Stomach smooth muscle (tissue), 2 donors: ENCODE measurements around the gene KRABD2.

Source experiments
- H3K27ac ChIP-seq: one replicate; pipeline ENCODE4 v1.7.0; 2013; ENCODE audit warnings: mild to moderate bottlenecking, low read length, inconsistent platforms
- H3K27me3 ChIP-seq, 2 donors: one replicate each; pipeline ENCODE4 v1.7.0; 2013; ENCODE audit warnings: low read length in 2 of 2; ENCODE audit not compliant: insufficient read depth in 2 of 2, control insufficient read depth in 1 of 2
- H3K36me3 ChIP-seq, 2 donors: one replicate each; pipeline ENCODE4 v1.7.0; 2013; ENCODE audit warnings: low read length in 2 of 2; ENCODE audit not compliant: control insufficient read depth in 2 of 2, insufficient read depth in 2 of 2
- H3K4me1 ChIP-seq: one replicate; pipeline ENCODE4 v1.7.0; 2013; ENCODE audit warnings: low read length; ENCODE audit not compliant: control insufficient read depth, insufficient read depth
- H3K4me3 ChIP-seq, 2 donors: one replicate each; pipeline ENCODE4 v1.7.0; 2013; ENCODE audit warnings: low read length in 2 of 2
- H3K9ac ChIP-seq, 2 donors: one replicate each; pipeline ENCODE4 v1.7.0; 2013; ENCODE audit warnings: low read length in 2 of 2, mild to moderate bottlenecking in 1 of 2
- H3K9me3 ChIP-seq, 2 donors: one replicate each; pipeline ENCODE4 v1.7.0; 2013; ENCODE audit warnings: low read length in 2 of 2; ENCODE audit not compliant: control insufficient read depth in 2 of 2
- donor health status: healthy.
- donor health status: Pancreatic carcinoma.

The KRABD2 gene

GRCh38 chr17:8376271-8377067 is at the start of gene KRABD2:
Gene KRABD2, minus strand, starts transcription at chr17:8376704.
- Histone ChIP-seq H3K4me3 (peak within 1 kb of the TSS; percentile 97 to 98), H3K9me3 (no peaks in the 10 kb centered on the region), H3K27ac (peak within 1 kb of the TSS; percentile 81), H3K9ac (peak within 1 kb of the TSS; percentile 93 to 96), H3K27me3 (no peaks in the 10 kb centered on the region), H3K4me1 (peaks cover 28% of the 10 kb centered on the region), H3K36me3 (peaks cover 29 to 35% of the 10 kb centered on the region in 2 donors)

GRCh38 chr17:8421571-8421970 is 45.1 kb upstream of the KRABD2 start:
- peaks cover 8% of the 10 kb centered on the region for H3K4me1 ChIP-seq
- H3K9ac ChIP-seq = no peak overlapping the region
- H3K36me3 ChIP-seq = no peaks in the 10 kb centered on the region
- H3K4me3 ChIP-seq = no peak overlapping the region
- H3K9me3 ChIP-seq = no peaks in the 10 kb centered on the region
- H3K27me3 ChIP-seq = no peaks in the 10 kb centered on the region
- no peak overlapping the region for H3K27ac ChIP-seq

- no peaks in the 10 kb centered on the region for H3K27me3 ChIP-seq
- peak overlapping the region; percentile 70 for H3K27ac ChIP-seq
- no peaks in the 10 kb centered on the region for H3K9me3 ChIP-seq
- peak overlapping the region in 1 of 2 donors; percentile 21 for H3K9ac ChIP-seq
- H3K36me3 ChIP-seq = no peaks in the 10 kb centered on the region
- peaks cover 8% of the 10 kb centered on the region for H3K4me1 ChIP-seq
- no peak overlapping the region for H3K4me3 ChIP-seq
These were observed 43.8 kb upstream of the KRABD2 start for GRCh38 chr17:8420041-8420934.

GRCh38 chr17:8419305-8419704 is 42.8 kb upstream of the KRABD2 start:
- no peak overlapping the region for H3K4me3 ChIP-seq
- H3K9ac ChIP-seq = no peak overlapping the region
- H3K36me3 ChIP-seq = no peaks in the 10 kb centered on the region
- H3K9me3 ChIP-seq = no peaks in the 10 kb centered on the region
- H3K27me3 ChIP-seq = no peaks in the 10 kb centered on the region
- peaks cover 8% of the 10 kb centered on the region for H3K4me1 ChIP-seq
- no peak overlapping the region for H3K27ac ChIP-seq

- no peak overlapping the region for H3K9ac ChIP-seq
- peaks cover 8% of the 10 kb centered on the region for H3K4me1 ChIP-seq
- H3K27ac ChIP-seq = no peak overlapping the region
- H3K27me3 ChIP-seq = no peaks in the 10 kb centered on the region
- no peak overlapping the region for H3K4me3 ChIP-seq
- no peaks in the 10 kb centered on the region for H3K36me3 ChIP-seq
- no peaks in the 10 kb centered on the region for H3K9me3 ChIP-seq
These were observed 42.0 kb upstream of the KRABD2 start for GRCh38 chr17:8418471-8418870.

GRCh38 chr17:8417806-8418205 is 41.3 kb upstream of the KRABD2 start:
- no peak overlapping the region for H3K27ac ChIP-seq
- no peaks in the 10 kb centered on the region for H3K36me3 ChIP-seq
- H3K9ac ChIP-seq = no peak overlapping the region
- H3K27me3 ChIP-seq = no peaks in the 10 kb centered on the region
- peaks cover 8% of the 10 kb centered on the region for H3K4me1 ChIP-seq
- H3K9me3 ChIP-seq = no peaks in the 10 kb centered on the region
- no peak overlapping the region for H3K4me3 ChIP-seq

- Histone ChIP-seq H3K36me3 (no peaks in the 10 kb centered on the region), H3K4me1 (peaks cover 3% of the 10 kb centered on the region), H3K27me3 (no peaks in the 10 kb centered on the region), H3K4me3 (no peak overlapping the region), H3K9ac (no peak overlapping the region), H3K9me3 (no peaks in the 10 kb centered on the region), H3K27ac (no peak overlapping the region)
These were observed 37.4 kb upstream of the KRABD2 start for GRCh38 chr17:8413938-8414337.

GRCh38 chr17:8413328-8413727 is 36.8 kb upstream of the KRABD2 start:
- H3K4me1 ChIP-seq = peaks cover 3% of the 10 kb centered on the region
- no peaks in the 10 kb centered on the region for H3K9me3 ChIP-seq
- H3K4me3 ChIP-seq = no peak overlapping the region
- no peak overlapping the region for H3K9ac ChIP-seq
- no peaks in the 10 kb centered on the region for H3K27me3 ChIP-seq
- no peak overlapping the region for H3K27ac ChIP-seq
- no peaks in the 10 kb centered on the region for H3K36me3 ChIP-seq

GRCh38 chr17:8412089-8412488 is 35.6 kb upstream of the KRABD2 start:
- Histone ChIP-seq H3K9me3 (no peaks in the 10 kb centered on the region), H3K4me1 (peaks cover 3% of the 10 kb centered on the region), H3K4me3 (no peak overlapping the region), H3K9ac (no peak overlapping the region), H3K27me3 (no peaks in the 10 kb centered on the region), H3K27ac (no peak overlapping the region), H3K36me3 (no peaks in the 10 kb centered on the region)

GRCh38 chr17:8410883-8411238 is 34.4 kb upstream of the KRABD2 start:
- Histone ChIP-seq H3K9me3 (no peaks in the 10 kb centered on the region), H3K4me1 (peaks cover 3% of the 10 kb centered on the region), H3K36me3 (no peaks in the 10 kb centered on the region), H3K27me3 (peaks cover 0 to 5% of the 10 kb centered on the region in 2 donors), H3K9ac (no peak overlapping the region), H3K27ac (no peak overlapping the region), H3K4me3 (no peak overlapping the region)
